ENCODE data around the gene FIBIN. TPM values are rescaled to one million over a fixed set of nuclear protein-coding genes. Genes with fewer than 3 reads are reported as not detected.

FIBIN gene
- total RNA-seq, 1 donor from 2014 or later: 12.3 TPM

- DNase-seq (ENCODE audit: low read depth): no peak
Observed at GRCh38 chr11:27020751-27021150, 26.8 kb downstream of the FIBIN start.

- no peak for DNase-seq (ENCODE audit: low read depth)
Observed at GRCh38 chr11:27022659-27023251, 28.8 kb downstream of the FIBIN start.

DNA sequence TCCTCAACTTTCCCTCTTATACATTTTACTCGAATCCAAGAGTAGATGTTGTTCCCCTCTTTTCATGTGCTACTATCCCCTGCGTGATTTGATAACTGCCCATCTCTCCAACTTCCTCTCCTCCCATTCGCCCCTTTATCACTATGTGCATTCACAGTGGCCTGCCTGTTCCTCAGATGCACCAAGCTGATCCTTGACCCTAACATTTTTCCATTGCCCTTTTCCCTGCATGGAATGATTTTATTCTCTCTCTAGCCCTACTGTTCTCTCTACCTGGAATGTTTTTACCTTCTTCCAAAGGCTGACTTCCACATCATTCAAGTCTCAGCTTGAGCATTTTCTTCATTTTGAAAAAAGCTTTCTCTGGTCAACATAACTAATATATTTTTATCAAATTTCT lies 31.0 kb downstream of the FIBIN start:
- no peak for DNase-seq (ENCODE audit: low read depth)

DNA sequence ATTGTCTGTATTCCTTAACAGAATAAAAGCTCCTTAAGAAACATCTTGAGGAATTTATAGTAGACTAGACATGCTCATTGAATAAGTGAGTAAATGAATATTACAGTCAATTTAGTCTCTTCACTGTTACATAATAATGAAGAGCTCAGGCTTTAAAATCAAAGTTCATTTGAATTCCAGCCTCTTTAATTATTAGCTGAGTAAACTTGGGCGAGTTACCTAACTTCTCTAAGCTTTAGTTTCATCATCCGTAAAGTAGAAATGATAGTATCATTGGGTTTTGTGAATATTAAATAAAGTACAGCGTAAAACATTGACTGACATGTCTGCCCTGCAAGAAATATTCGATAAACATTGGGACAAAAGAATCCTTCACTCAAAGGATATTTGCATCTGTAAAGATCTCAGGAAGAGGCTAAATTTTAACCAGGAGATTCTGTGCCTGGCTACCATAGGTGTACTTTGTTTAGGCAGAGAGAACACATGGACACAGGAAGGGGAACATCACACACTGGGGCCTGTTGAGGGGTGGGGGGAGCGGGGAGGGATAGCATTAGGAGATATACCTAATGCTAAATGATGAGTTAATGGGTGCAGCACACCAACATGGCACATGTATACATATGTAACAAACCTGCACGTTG lies 31.5 kb downstream of the FIBIN start:
- DNase-seq (ENCODE audit: low read depth): no peak

DNA sequence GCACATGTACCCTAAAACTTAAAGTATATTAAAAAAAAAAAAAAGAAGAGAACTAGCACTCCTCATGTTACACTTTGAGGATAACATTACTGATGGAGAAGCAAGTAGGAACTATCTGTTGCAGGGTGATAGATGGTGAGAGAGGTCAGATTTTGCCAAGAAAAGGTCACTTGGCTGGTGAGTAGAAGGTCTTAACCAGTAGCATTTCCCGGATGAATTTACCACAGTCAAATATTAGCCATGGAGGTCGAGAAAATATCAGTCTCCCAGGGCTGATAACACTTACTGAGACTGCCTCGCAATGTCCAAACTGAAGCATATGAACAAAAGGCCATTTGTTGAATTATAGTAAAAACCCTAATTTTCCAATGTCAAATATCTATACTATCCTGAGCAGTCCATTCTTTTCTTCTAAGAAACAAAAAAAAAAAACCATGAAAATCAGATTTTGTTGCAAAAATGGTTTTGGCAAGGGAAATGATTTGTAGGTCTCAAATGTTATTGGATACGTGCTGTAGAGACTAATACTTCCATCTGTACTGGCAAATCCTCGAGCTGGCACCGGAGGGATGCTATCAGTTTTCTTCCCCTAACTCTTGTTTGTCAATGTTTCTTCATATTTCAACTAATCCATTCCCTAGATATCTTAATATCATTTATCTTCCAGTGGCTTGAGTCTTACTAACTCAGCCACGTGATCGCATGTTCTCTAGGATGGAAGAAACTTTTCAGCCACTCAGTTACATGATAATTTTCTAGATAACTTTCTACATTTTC lies 32.2 kb downstream of the FIBIN start:
- no peak for DNase-seq (ENCODE audit: low read depth)

- DNase-seq (ENCODE audit: low read depth): peak; percentile 44
Observed at GRCh38 chr11:27028561-27028965, 34.7 kb downstream of the FIBIN start.

GRCh38 chr11:27029966-27030365 lies 36.1 kb downstream of the FIBIN start:
- no peak for DNase-seq (ENCODE audit: low read depth)

DNA sequence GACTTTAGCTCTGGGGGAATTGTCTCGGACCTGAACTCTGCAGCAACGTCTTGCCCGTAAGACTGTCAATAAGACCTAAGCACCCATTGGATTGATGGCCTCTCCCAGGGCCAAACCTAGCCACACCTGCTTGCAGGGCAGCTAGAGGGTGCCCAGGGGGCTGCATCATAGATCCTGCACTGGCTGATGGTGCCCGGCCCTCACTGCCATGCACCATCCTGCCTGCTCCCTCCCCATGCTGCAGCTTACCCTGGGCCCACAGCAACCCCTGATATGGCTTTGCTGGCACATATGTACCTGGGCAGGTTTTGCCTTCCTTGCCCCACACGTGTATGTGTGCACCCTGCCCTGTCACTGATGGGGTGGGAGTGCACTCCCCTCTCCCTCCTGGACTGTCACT lies 37.8 kb downstream of the FIBIN start:
- no peak for DNase-seq (ENCODE audit: low read depth)

- DNase-seq (ENCODE audit: low read depth): no peak
Observed at GRCh38 chr11:27039873-27040272, 46.0 kb downstream of the FIBIN start.

- no peak for DNase-seq (ENCODE audit: low read depth)
Observed at GRCh38 chr11:27040302-27041115, 46.6 kb downstream of the FIBIN start, which contains the start of gene BBOX1. BBOX1 (plus strand) TSS chr11:27040815; CDS start chr11:27055431, 14,616 bp downstream.

DNA sequence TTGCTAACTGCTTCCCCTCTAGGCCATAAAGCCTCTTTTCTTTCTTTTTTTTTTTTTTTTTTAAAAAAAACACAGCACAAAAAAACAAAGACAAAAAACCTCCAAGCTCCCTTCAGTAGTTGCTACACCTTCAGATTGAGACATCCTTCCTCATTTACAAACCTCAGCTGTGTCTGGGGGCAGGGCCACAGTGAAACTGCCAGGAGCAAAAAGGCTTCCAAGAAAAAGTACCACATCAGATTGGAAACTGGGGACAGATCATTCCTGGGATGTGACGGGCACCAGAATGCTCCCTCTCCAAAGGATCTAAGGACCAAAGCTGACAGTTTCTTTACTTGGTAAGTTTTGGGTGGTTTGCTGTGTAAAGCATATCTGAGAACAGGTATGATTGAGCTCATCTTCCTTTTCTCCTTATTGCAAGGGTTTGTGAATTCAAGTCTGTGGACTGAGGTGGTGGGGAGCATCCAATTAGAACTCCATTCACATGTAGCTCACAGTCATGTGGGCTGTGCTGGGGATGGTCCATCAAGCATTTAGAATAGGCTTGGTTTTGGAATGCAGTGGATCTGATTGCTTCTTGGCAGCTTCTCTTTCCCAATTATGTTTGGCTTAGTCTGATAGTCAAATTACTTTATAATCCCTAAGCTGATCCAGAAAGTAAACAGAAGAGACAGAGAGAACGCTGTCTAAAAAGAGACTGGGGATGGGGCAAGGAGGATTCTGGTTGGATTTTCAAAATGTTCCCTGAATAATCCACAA lies 47.4 kb downstream of the FIBIN start:
- no peak for DNase-seq (ENCODE audit: low read depth)

Other genes starting within 250 kb of the FIBIN start
- 0.16 TPM in 1 of 2 replicates, not detected in the other for gene BBOX1, start 46.7 kb downstream of the FIBIN start, total RNA-seq

Data from myocyte (in vitro differentiated cells).